Peyer's patch (tissue), 4 donors: ENCODE results near the gene DIS3L2.

Experiments used
- CTCF ChIP-seq, 6 experiments: fragments of 450-650 bp in 4 of 6; fragments of 200-600 bp in 2 of 6; sonication (generic) in 1 of 6; IDR thresholded peaks; one replicate each; pipeline ENCODE4 v1.5.1; 2017 to 2019; ENCODE audit warnings: antibody characterized with exemption in 6 of 6, mild to moderate bottlenecking in 3 of 6, moderate library complexity in 1 of 6
- POLR2A ChIP-seq, 2 donors: fragments of 450-650 bp; IDR thresholded peaks; one replicate each; pipeline ENCODE4 v1.5.1; 2017; ENCODE audit warnings: antibody characterized with exemption in 2 of 2, mild to moderate bottlenecking in 2 of 2, moderate library complexity in 2 of 2

GRCh38 chr2:231932985-231933915 lies 28.3 kb upstream of the DIS3L2 start:
- TF ChIP-seq CTCF (IDR thresholded peaks at IDR 0.05), result no peak
- TF ChIP-seq POLR2A (IDR thresholded peaks at IDR 0.05), result no peak
